Chondrocyte (in vitro differentiated cells): Measurements from ENCODE around the gene DOK4. TPM values are rescaled to one million over a fixed set of nuclear protein-coding genes. Genes with fewer than 3 reads are reported as not detected.

Experiments
- DNase-seq: peaks from one replicate; pipeline ENCODE4 v3.0.0; 2021; ENCODE audit warnings: mixed read lengths, low spot score
- H3K27ac Mint-ChIP-seq: one replicate; pipeline ENCODE4 v1.8.0; 2021; ENCODE audit warnings: mild to moderate bottlenecking, moderate library complexity, mixed read lengths; ENCODE audit not compliant: unreplicated experiment
- H3K27me3 Mint-ChIP-seq: 2 replicates; pipeline ENCODE4 v1.8.0; 2021; ENCODE audit warnings: low read depth, mixed read lengths
- H3K36me3 Mint-ChIP-seq: 2 replicates; pipeline ENCODE4 v1.8.0; 2021; ENCODE audit warnings: low read depth, mixed read lengths
- H3K4me1 Mint-ChIP-seq: 2 replicates; pipeline ENCODE4 v1.8.0; 2021; ENCODE audit warnings: low read depth, mild to moderate bottlenecking, mixed read lengths
- H3K4me3 Mint-ChIP-seq: one replicate; pipeline ENCODE4 v1.8.0; 2021; ENCODE audit warnings: mild to moderate bottlenecking, moderate library complexity, mixed read lengths; ENCODE audit not compliant: unreplicated experiment
- H3K9me3 Mint-ChIP-seq: 2 replicates; pipeline ENCODE4 v1.8.0; 2021; ENCODE audit warnings: low read depth, mixed read lengths
- total RNA-seq: library from RNA; stranded (reverse); gene quantifications from 3 replicates; pipeline ENCODE4 v1.2.1, GENCODE V29; 2021
- TF ChIP-seq, protein P1 (sequence below): fragments of 200-600 bp; sonication (generic); IDR thresholded peaks from 2 replicates; pipeline ENCODE4 v1.5.0; 2021; ENCODE audit warnings: antibody characterized with exemption, mild to moderate bottlenecking, moderate library complexity

Gene DOK4
- total RNA-seq, 1 donor from 2014 or later = 26.4 TPM

DNA sequence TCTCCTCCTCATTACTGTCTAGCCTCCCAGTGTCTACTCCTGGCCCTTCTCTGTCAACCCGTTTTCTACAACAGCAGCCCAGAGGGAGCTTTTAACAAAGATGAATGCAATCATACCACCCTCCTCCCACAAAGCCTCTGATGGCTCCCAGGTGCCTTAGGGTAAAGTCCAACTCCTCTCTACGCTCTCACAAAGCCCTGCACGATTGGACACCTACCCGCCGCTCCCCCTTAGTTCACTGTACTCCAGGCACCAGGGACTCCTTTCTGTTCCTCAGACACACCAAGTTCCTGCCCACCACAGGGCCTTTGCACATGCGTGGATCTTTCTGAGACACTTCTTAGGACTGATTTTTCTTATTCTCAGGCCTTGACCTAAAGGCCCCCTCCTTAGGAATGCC lies 32.6 kb upstream of the DOK4 start:
- H3K4me1 Mint-ChIP-seq = peaks cover 8% of the 10 kb centered on the region
- no peaks in the 10 kb centered on the region for H3K9me3 Mint-ChIP-seq
- H3K36me3 Mint-ChIP-seq = peaks cover 19% of the 10 kb centered on the region
- no peak overlapping the region for H3K4me3 Mint-ChIP-seq
- no peak for DNase-seq
- TF ChIP-seq, protein P1, sequence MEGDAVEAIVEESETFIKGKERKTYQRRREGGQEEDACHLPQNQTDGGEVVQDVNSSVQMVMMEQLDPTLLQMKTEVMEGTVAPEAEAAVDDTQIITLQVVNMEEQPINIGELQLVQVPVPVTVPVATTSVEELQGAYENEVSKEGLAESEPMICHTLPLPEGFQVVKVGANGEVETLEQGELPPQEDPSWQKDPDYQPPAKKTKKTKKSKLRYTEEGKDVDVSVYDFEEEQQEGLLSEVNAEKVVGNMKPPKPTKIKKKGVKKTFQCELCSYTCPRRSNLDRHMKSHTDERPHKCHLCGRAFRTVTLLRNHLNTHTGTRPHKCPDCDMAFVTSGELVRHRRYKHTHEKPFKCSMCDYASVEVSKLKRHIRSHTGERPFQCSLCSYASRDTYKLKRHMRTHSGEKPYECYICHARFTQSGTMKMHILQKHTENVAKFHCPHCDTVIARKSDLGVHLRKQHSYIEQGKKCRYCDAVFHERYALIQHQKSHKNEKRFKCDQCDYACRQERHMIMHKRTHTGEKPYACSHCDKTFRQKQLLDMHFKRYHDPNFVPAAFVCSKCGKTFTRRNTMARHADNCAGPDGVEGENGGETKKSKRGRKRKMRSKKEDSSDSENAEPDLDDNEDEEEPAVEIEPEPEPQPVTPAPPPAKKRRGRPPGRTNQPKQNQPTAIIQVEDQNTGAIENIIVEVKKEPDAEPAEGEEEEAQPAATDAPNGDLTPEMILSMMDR = no peak
- H3K27ac Mint-ChIP-seq = no peak overlapping the region
- no peaks in the 10 kb centered on the region for H3K27me3 Mint-ChIP-seq

DNA sequence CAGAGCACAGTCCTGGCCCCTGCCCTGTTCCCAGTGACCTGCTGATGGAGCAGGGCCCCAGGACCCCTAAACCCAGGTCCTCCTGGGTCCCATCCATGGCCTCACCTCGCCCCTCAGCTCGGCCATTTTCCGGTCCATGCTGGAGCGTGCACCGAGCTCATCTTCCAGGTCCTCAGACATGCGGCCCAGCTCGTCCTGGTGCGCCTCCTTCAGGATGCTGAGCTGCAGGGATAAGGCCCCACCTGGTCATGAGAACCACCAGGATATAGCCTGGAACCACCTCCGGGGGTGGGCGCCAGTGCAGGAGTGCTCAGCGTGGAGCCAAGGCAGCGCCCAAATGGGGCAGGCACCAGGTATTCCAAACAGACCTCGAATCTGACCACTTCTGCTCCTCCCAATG lies 32.2 kb upstream of the DOK4 start:
- H3K9me3 Mint-ChIP-seq = no peaks in the 10 kb centered on the region
- H3K36me3 Mint-ChIP-seq = peaks cover 19% of the 10 kb centered on the region
- no peak overlapping the region for H3K27ac Mint-ChIP-seq
- peaks cover 8% of the 10 kb centered on the region for H3K4me1 Mint-ChIP-seq
- H3K27me3 Mint-ChIP-seq = no peaks in the 10 kb centered on the region
- DNase-seq = no peak
- H3K4me3 Mint-ChIP-seq = no peak overlapping the region
- TF ChIP-seq, protein P1 = no peak

DNA sequence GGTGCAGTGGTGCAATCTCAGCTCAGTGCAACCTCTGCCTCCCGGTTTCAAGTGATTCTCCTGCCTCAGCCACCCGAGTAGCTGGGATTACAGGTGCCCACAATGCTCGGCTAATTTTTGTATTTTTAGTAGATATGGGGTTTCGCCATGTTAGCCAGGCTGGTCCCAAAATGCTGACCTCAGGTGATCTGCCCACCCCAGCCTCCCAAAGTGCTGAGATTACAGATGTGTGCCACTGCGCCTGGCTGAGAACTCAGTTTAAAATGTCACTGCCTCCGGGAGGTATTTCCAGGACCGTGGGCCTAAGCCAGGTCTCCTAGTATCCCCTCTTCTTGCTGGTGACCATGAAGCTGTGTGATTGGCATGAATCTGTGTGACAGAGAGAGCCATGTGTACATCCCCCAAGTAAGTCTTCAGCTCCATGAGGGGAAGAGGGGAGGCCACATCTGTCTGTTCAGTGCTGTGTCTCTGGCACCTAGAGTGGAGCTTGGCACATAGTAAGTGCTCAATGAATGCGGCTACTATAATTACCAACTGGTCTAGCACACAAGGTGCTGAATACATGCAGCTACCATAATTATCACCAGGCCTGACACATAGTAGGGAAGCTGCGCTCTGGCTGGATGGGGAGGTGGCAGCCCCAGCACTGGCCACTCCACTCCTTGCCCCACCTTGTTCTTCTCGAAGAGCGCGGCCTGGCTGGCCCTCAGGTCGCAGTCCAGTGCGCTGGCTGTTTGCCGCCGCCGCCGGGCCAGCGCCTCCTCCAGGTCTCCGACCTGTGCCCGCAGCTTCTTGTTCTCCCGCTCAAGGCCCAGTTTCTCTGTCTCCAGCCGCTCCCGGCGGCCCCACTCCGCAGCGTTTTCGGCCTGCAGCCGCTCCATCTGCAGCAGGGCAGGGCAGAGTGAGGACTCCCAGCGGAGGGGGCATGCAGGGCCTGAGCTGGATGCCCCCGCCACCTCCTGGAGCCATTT lies 31.4 kb upstream of the DOK4 start:
- peaks cover 21% of the 10 kb centered on the region for H3K36me3 Mint-ChIP-seq
- no peak overlapping the region for H3K4me3 Mint-ChIP-seq
- DNase-seq = no peak
- no peaks in the 10 kb centered on the region for H3K27me3 Mint-ChIP-seq
- H3K9me3 Mint-ChIP-seq = no peaks in the 10 kb centered on the region
- H3K27ac Mint-ChIP-seq = no peak overlapping the region
- TF ChIP-seq, protein P1 = no peak
- peaks cover 8% of the 10 kb centered on the region for H3K4me1 Mint-ChIP-seq

DNA sequence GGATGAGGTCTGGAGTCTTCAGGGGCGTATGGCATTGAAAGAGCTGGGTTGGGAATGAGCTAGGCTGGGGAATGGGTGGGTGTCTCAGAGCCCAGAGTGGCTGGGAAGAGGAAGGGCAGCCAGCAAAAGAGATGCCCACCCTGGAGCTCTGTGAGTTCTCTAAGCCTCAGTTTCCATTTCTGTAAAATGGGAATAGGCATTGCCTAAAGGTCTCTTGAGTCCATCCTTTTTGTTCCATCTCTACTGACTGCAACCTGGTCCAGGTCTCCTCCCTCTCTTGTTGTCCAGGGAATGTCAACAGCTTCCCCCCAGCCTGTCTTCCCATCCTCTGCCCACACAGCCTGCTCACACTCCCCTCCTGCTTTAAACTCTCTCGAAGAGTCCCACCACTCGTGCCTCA lies 30.5 kb upstream of the DOK4 start:
- peaks cover 3% of the 10 kb centered on the region for H3K4me1 Mint-ChIP-seq

DNA sequence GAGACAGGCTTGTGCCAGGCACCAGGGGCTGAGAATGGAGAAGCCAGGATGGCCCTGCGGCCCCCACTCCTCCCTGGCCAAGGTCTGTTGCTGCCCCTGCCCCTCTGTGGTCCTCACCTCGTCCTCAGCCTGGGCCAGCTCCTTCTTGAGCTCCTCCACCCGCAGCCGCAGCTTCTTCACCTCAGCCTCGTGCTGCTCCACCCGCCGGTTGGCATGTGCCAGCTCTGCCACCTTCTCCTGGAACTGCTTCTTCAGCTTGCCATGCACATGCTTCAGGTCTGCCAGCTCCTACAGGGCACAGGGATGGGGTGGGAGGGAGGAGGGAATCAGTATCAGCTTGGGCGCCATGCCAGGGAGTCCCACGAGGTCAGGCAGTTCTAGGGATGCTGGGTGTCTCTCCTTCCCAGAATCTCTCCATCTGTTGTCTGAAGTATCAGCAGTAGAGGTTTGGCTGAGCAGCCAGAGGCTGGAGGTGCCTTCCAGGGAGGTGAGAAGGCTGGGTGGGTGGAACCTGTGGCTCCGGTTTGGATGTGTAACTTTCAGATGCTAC lies 30.0 kb upstream of the DOK4 start:
- no peaks in the 10 kb centered on the region for H3K27me3 Mint-ChIP-seq

More for the DNA sequence above, 30.5 kb upstream of the DOK4 start:
- no peaks in the 10 kb centered on the region for H3K27me3 Mint-ChIP-seq
- H3K27ac Mint-ChIP-seq = no peak overlapping the region
- TF ChIP-seq, protein P1 = no peak
- DNase-seq = no peak
- no peak overlapping the region for H3K4me3 Mint-ChIP-seq
- peaks cover 21% of the 10 kb centered on the region for H3K36me3 Mint-ChIP-seq
- no peaks in the 10 kb centered on the region for H3K9me3 Mint-ChIP-seq

More for the DNA sequence above, 30.0 kb upstream of the DOK4 start:
- H3K9me3 Mint-ChIP-seq = no peaks in the 10 kb centered on the region
- H3K36me3 Mint-ChIP-seq = peaks cover 21% of the 10 kb centered on the region
- no peak overlapping the region for H3K4me3 Mint-ChIP-seq
- H3K27ac Mint-ChIP-seq = no peak overlapping the region
- H3K4me1 Mint-ChIP-seq = peaks cover 3% of the 10 kb centered on the region
- DNase-seq = no peak
- TF ChIP-seq, protein P1 = no peak
